Smooth muscle cell (in vitro differentiated cells): Measurements from ENCODE around the gene ABAT. TPM values are rescaled to one million over a fixed set of nuclear protein-coding genes. Genes with fewer than 3 reads are reported as not detected.

ENCODE experiments used
- DNase-seq: peaks from one replicate; lab custom pipeline; 2025; ENCODE audit not compliant: unreplicated experiment; lab: John Stamatoyannopoulos, UW
- H2AFZ ChIP-seq: fragments of 200-600 bp; sonication (generic); 2 replicates; pipeline ENCODE4 v1.6.0; 2016; ENCODE audit warnings: antibody characterized with exemption, low read depth, mild to moderate bottlenecking
- H3F3A ChIP-seq: fragments of 200-600 bp; sonication (generic); 2 replicates; pipeline ENCODE4 v1.6.0; 2017; ENCODE audit warnings: antibody characterized with exemption, low read depth
- H3K27ac ChIP-seq: fragments of 200-600 bp; sonication (generic); 2 replicates; pipeline ENCODE4 v1.5.1; 2016; ENCODE audit warnings: low read depth, mild to moderate bottlenecking
- H3K27me3 ChIP-seq: fragments of 200-600 bp; sonication (generic); 2 replicates; pipeline ENCODE4 v1.6.1; 2016; ENCODE audit warnings: low read depth, mild to moderate bottlenecking
- H3K36me3 ChIP-seq: fragments of 200-600 bp; sonication (generic); 2 replicates; pipeline ENCODE4 v1.5.1; 2016; ENCODE audit warnings: low read depth
- H3K4me1 ChIP-seq: fragments of 200-600 bp; sonication (generic); 2 replicates; pipeline ENCODE4 v1.5.1; 2016; ENCODE audit warnings: low read depth
- H3K4me2 ChIP-seq: fragments of 200-600 bp; sonication (generic); 2 replicates; pipeline ENCODE4 v1.6.0; 2016; ENCODE audit warnings: mild to moderate bottlenecking
- H3K4me3 ChIP-seq: fragments of 200-600 bp; sonication (generic); 2 replicates; pipeline ENCODE4 v1.5.1; 2016; ENCODE audit warnings: mild to moderate bottlenecking
- H3K79me2 ChIP-seq: fragments of 200-600 bp; sonication (generic); 2 replicates; pipeline ENCODE4 v1.6.0; 2016; ENCODE audit warnings: low read depth, mild to moderate bottlenecking
- H3K9ac ChIP-seq: fragments of 200-600 bp; sonication (generic); 2 replicates; pipeline ENCODE4 v1.6.0; 2016; ENCODE audit warnings: low read depth
- H3K9me3 ChIP-seq: fragments of 200-600 bp; sonication (generic); replicated peaks from 2 replicates; pipeline ENCODE4 v1.5.1; 2016; ENCODE audit warnings: low read depth
- H4K20me1 ChIP-seq: fragments of 200-600 bp; sonication (generic); 2 replicates; pipeline ENCODE4 v1.6.0; 2016; ENCODE audit warnings: low read depth
- WGBS: methylation state at CpG from one replicate; pipeline ENCODE4 v1.1.7; 2016; ENCODE audit warnings: low lambda C conversion rate; 5-methylcytosine and 5-hydroxymethylcytosine counted together
- polyA plus RNA-seq: library from polyadenylated mRNA; unstranded; fragments of >200 nt; fragmentation: Nextera tagmentation; extraction: Ambion mirVana; gene quantifications from 2 replicates; pipeline ENCODE4 v1.2.1, GENCODE V29; 2016
- total RNA-seq: library from RNA; depleted of rRNA; stranded (reverse); fragments of >200 nt; gene quantifications from 2 replicates; pipeline ENCODE4 v1.2.3, GENCODE V29; 2014
- TF ChIP-seq, protein P1 (sequence below): fragments of 200-600 bp; sonication (generic); IDR thresholded peaks from 2 replicates; pipeline ENCODE4 v1.5.1; 2017; ENCODE audit warnings: borderline replicate concordance, mild to moderate bottlenecking, antibody characterized with exemption; ENCODE audit not compliant: insufficient read depth, poor library complexity, severe bottlenecking

ABAT gene
- total and polyA plus RNA-seq, 2 experiments from 2014 or later, result 9.2 to 11.3 TPM

- H3K4me2 ChIP-seq, result no peak overlapping the region
These were observed 77.3 kb downstream of the ABAT start for GRCh38 chr16:8751481-8752311.

GRCh38 chr16:8752706-8753105 lies 78.3 kb downstream of the ABAT start:
- H3K79me2 ChIP-seq, result no peaks in the 10 kb centered on the region

More at GRCh38 chr16:8751481-8752311, 77.3 kb downstream of the ABAT start:
- Histone ChIP-seq H3K4me1 (no peaks in the 10 kb centered on the region), H3K36me3 (no peaks in the 10 kb centered on the region), H3K27ac (no peak overlapping the region), H4K20me1 (no peaks in the 10 kb centered on the region), H3K9ac (no peak overlapping the region), H3K4me3 (no peak overlapping the region), H3K9me3 (no peaks in the 10 kb centered on the region), H3F3A (no peaks in the 10 kb centered on the region), H2AFZ (no peak overlapping the region), H3K79me2 (no peaks in the 10 kb centered on the region), H3K27me3 (no peaks in the 10 kb centered on the region)
- DNase-seq, result no peak
- WGBS, result 61% methylated on average over 14 of the region's 14 CpGs
- TF ChIP-seq, protein P1, sequence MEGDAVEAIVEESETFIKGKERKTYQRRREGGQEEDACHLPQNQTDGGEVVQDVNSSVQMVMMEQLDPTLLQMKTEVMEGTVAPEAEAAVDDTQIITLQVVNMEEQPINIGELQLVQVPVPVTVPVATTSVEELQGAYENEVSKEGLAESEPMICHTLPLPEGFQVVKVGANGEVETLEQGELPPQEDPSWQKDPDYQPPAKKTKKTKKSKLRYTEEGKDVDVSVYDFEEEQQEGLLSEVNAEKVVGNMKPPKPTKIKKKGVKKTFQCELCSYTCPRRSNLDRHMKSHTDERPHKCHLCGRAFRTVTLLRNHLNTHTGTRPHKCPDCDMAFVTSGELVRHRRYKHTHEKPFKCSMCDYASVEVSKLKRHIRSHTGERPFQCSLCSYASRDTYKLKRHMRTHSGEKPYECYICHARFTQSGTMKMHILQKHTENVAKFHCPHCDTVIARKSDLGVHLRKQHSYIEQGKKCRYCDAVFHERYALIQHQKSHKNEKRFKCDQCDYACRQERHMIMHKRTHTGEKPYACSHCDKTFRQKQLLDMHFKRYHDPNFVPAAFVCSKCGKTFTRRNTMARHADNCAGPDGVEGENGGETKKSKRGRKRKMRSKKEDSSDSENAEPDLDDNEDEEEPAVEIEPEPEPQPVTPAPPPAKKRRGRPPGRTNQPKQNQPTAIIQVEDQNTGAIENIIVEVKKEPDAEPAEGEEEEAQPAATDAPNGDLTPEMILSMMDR, result no peak

DNA sequence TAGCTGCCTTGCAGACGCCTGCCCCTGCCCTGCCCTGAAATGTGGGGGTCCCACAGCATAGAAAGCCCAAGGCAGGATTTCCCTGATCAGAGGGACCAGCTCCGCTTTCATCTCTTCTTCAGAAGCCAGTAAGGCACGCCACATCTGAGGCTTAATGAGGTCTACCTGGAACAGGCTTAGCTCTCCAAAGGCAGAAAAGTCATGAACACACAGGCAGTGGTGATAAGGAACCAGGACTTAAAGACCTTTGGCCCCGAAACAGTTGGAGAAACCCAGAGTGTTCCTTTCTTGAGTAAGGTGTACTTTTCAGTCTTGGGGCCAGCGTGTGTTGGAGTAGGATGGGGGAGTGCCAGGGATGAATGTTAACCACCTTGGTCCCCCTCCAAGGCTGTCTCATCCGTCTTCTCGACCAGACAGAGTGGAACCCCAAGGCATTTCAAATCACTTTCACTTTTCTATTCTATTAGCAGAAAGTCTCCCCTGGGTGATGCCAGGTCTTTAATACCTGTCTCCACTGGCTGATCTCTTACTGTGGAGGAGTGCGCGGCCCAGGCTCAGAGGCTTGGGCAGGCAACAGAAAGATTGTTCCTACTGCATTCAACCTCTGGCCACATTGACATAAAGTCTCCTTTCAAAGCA lies 79.1 kb downstream of the ABAT start:
- WGBS, result 76% methylated on average over 9 of the region's 9 CpGs
- no peak overlapping the region for H3K9ac ChIP-seq
- H3K36me3 ChIP-seq, result no peaks in the 10 kb centered on the region
- DNase-seq, result no peak
- H4K20me1 ChIP-seq, result no peaks in the 10 kb centered on the region
- H3K4me2 ChIP-seq, result no peak overlapping the region
- H3K27ac ChIP-seq, result no peak overlapping the region
- no peaks in the 10 kb centered on the region for H3F3A ChIP-seq
- no peaks in the 10 kb centered on the region for H3K4me1 ChIP-seq
- H3K27me3 ChIP-seq, result no peaks in the 10 kb centered on the region
- H3K9me3 ChIP-seq, result no peaks in the 10 kb centered on the region
- H3K79me2 ChIP-seq, result no peaks in the 10 kb centered on the region
- H3K4me3 ChIP-seq, result no peak overlapping the region
- TF ChIP-seq, protein P1, result no peak
- no peak overlapping the region for H2AFZ ChIP-seq

More at GRCh38 chr16:8752706-8753105, 78.3 kb downstream of the ABAT start:
- no peaks in the 10 kb centered on the region for H3K4me1 ChIP-seq
- no peaks in the 10 kb centered on the region for H3K27me3 ChIP-seq
- no peak for DNase-seq
- H3K4me3 ChIP-seq, result no peak overlapping the region
- no peak overlapping the region for H3K27ac ChIP-seq
- H3K36me3 ChIP-seq, result no peaks in the 10 kb centered on the region
- H4K20me1 ChIP-seq, result no peaks in the 10 kb centered on the region
- no peak overlapping the region for H2AFZ ChIP-seq
- no peaks in the 10 kb centered on the region for H3K9me3 ChIP-seq
- no peaks in the 10 kb centered on the region for H3F3A ChIP-seq
- H3K4me2 ChIP-seq, result no peak overlapping the region
- H3K9ac ChIP-seq, result no peak overlapping the region
- TF ChIP-seq, protein P1, result no peak
- WGBS, result 47% methylated on average over 2 of the region's 2 CpGs
